GM04504 (cell line): Measurements from ENCODE around the gene ARTN.

ENCODE experiments used
- DNase-seq: peaks from one replicate; pipeline ENCODE4 v3.0.0-alpha.2; 2012; ENCODE audit warnings: low read depth

The ARTN gene

DNA sequence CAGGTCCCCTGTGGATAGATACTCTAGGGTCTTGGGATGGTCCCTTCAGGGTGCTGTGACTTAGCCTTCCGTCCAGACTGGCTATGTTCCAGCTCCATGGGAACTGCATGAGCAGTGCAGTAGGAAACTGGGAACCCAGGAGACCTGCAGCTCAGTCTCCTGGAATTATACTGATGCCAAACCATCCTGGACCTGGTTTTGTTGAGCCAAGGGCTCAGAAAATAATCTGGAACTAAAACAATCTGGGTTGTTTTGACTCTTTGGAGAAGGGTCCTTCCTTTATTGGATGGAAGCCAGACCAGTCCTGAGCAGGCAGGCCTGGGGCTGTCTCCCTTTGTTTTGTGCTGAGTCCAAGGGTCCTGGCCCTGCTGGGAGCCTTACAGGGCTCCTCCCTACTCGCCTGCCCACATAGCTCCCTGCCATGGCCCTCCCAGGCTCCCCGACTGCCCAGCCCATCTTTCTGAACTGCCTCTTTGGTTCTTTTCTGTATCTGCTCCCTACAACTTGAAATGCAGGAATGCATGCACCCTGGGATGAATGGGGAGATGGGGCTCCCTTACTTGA, 14.4 kb downstream of the ARTN start:
- DNase-seq = no peak

DNA sequence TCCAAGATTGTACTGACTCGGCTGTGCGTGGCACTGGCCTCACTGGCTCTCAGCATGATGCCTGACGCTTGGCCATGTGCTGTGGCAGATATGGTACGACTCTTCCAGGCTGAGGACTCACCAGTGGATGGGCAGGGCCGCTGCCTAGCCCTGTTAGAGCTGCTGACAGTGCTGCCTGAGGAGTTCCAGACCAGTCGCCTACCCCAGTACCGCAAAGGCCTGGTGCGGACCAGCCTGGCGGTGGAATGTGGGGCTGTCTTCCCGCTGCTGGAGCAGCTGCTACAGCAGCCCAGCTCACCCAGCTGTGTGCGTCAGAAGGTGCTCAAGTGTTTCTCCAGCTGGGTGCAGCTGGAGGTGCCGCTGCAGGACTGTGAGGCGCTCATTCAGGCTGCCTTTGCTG, 16.1 kb downstream of the ARTN start:
- DNase-seq = no peak

DNA sequence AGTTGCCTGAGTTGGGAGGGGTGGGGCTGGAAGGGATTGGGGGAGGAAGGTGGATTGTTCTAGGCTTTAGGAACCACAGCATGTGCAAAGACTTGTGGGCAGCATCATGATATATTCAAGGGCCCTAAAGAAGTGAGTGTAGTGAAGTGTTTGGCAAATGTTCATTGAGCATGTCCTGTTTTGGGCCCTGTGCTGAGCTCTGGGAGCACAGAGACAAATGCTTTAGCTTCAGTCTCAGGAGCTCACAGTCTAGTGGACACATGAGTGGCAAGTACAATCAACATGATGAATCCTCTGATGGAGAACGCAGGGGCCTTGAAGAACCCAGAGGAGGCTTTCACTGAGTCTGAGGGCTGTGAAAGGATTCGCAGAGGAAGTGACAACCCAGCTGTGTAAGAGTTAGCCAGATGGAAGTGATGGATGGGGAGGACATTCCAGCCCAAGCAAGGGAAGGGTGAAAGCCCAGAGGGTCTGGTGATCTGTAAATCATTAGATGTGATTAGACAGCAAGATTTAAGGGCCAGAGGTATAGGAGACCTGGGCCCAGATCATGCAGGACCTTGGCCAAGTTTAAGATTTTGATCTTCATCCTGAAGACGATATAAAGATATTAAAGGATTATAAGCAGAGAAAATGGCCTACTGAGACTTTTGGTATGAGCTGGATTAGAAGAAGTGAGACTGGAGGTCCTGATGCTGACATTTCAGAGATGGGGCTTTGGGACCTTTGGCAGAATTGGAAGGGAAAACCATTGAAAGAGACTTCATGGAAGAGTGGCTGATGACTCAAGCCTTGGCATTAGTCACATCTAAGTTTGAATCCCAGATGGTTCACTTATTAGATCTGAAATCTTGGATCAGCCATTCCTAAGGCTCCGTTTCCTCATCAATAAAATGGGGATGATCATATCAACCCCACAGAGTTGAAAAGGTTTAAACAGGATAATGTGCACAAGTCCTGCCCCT, 17.7 kb downstream of the ARTN start:
- no peak for DNase-seq

DNA sequence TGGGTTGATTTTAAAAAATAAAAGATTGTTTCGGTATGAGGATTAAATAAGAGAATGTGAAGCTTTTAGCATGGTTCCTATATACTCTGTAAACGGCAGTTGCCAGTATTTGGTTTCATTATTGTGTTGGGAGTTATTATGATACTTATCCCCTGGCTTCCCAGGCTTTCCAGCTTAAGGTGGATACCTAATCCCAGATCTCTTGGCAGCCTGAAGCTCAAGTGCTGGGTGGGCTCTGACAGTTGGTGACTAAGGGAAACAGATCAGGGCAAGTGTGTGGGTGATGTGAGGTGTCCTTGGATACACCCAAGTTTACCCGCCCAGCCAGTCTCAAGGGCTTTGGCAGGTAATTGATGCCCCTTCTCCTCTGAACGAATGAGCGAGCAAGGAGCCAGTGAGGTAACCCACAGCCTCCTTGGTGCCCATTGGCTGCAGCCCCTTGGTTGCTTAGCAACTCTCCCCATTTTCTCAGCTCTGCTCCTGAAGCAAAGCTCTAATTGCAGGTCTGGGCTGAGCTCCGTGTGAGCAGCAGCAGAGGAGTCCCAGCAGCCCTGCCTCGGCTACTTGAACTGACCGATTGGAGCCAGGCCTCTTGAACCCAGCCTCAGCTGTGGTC, 19.2 kb downstream of the ARTN start:
- DNase-seq = no peak

DNA sequence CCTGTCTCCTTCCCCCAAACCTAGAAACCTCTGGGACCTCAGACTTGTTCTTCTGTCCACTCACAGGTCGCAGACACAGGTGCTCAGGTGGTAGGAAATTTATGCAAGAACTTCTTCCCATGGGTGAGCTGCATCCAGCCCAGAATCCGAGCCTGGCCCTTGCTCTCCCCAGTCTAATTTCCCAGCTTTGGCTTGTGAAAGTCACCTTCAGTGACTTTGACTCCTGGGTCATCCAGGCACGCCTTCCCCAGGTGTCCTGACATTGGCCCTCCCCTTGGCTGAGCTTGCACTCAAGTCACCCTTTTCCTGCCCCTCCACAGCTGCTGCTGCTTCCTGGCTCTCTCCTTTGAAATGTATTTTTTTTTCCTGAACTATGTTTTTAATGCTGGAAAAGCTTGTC, 19.8 kb downstream of the ARTN start:
- DNase-seq = no peak

DNA sequence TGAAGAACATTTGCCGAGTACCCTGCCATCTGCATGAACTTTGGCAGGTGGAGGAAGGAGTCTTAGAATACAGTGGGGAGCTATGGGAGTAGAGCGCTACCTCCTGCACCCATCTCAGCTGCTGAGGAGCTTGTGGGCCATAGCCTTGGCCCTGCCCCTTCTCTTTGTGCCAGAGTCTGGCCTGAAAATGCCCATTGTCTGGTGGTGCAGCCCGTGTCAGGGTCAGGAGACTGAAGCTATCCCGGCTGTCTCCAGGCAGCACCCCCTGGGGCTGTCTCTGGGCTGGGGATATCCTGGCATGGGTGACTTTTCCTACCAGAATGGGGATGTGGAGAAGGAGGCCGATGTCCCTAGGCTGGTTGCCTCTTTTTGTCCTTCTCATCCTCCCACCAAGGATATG, 20.4 kb downstream of the ARTN start:
- no peak for DNase-seq

DNA sequence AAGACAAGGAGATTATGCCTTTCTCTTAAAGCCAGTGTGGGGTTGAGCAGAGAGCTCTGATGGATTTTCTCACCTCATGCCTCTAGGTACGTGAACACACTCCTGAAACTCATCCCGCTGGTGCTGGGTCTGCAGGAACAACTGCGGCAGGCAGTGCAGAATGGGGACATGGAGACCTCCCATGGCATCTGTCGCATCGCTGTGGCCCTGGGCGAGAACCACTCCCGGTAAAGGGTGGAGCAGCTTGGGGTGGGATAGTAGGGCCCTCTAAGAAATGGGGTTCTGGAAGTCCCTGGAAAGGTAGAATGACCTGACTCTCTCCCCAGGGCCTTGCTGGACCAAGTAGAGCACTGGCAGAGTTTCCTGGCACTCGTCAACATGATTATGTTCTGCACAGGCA, 22.6 kb downstream of the ARTN start:
- no peak for DNase-seq

DNA sequence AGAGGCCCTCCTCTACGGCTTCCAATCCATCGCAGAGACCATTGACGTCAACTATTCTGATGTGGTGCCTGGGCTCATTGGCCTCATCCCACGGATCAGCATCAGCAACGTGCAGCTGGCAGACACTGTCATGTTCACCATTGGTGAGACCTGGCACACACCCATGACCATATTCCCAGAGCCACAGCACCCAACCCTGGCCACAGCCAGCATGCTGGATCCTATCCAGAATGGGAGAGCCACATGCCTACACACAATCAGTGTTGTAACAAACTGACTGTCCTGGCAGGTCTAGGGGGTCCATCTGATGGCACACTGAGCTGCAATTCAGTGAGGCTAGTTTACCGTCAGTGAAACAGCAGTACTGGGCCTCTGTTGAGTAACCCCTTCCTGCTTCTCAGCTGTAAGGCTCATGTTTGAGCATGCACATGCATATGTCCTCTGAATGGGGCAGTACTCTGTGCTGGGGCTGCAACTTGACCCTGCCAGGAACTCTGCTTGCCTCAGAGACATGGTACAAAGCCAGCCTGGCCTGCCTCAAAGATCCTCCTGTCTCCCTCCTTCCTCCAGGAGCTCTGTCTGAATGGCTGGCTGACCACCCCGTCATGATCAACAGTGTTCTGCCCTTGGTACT, 23.9 kb downstream of the ARTN start:
- no peak for DNase-seq

DNA sequence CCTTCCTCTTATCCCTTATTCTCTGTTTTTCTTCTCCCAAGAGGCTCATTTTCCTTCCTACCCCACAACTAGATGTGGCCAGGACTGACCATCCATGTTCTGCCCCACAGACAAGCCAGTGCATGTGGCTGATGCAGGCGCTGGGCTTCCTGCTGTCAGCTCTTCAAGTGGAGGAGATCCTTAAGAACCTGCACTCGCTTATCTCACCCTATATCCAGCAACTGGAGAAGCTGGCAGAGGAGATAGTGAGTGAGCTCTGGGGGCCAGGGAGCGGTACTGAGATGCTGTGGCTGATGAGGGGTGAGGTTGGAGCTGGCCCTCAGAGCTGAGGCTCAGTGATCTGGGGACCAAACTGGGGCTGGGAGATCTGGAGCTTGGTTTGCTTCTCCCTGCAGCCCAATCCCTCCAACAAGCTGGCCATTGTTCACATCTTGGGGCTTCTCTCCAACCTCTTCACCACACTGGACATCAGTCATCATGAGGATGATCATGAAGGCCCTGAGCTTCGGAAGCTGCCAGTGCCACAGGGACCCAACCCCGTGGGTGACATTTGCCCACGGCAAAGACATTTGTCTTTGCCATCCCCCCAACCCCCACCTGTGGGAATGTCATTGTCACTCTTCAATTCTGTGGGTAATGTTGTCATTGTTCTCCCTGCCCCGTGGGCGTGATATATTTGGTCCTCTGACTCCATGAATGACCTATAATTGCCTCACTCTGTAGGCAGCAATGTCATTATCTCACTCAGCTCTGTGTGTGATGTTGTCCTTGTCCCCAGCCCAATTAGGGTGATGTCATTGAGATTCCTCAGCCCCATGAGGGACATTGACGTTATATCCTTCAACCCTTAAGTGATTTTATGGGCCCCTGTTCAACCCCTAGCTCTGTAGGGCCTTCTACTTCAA, 25.0 kb downstream of the ARTN start:
- no peak for DNase-seq

DNA sequence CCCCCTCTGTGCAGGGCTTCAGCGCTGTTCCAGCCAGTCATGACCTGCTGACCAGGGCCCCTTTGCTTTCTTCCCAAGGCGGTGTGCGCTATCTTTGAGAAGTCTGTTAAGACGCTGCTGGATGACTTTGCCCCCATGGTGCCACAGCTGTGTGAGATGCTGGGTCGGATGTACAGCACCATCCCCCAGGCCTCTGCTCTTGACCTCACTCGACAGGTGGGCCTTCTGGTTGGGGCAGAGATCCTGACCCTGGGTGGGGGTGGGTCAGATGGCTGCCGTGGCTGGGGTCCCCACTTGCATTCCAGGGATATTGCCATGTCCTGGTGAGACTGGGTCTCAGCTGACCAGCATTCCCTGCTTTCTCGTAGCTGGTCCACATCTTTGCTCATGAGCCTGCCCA, 27.2 kb downstream of the ARTN start:
- DNase-seq = no peak

DNA sequence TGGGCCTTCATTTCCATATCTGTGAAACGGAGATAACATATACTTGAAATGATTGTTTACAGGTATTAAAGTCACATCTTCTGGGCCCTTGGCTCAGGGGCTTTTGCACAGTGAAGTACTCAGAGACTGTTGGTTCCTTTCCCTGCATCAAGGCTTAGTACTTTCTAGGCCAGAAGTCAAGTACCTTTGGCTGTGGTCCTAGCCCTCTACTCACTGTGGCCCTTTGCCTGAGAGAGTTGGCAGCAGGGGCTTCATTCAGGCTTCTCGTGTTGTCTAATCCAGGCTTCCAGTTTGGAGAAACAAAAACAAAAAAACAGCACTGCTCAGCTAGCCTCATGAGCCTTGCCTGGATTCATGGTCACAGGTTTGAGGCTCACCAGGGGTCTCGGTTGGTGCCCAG, 28.1 kb downstream of the ARTN start:
- no peak for DNase-seq

DNA sequence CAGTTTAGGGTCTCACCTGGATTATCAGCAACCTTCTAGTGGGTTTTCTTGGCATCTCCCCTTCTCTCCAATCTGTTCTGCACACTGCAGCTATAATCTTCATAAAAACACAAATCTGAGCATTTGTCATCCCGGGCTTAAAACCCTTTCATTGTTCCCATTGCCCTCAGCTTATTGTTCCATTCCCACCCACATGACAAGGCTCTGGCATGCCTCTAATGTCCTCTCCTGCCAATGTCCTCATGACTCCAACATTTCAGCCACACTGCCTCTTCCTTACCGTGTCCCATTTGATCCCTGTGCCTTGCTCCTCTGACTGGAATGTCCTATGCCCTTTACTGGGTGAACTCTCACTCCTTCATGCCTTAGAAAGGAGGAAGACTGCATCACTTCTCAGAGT, 28.7 kb downstream of the ARTN start:
- no peak for DNase-seq

DNA sequence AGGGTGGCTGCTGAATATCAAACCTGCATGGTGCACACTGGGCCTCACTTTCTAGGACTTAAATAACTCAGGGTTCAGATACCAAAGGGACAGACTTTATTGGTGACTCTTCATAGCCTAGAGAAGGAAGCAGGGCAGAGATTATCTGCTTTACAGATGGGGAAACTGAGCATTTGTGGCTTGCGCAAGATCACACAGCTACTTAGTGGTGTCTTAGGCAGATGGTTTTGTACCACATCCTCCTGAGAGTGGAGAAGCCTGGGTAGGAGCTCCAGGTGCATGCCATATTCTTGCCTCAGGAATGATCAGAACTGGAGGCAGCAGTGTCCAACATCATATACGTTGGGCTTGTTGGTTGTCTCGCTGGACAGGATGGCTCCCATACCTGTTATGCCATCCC, 29.4 kb downstream of the ARTN start:
- no peak for DNase-seq

DNA sequence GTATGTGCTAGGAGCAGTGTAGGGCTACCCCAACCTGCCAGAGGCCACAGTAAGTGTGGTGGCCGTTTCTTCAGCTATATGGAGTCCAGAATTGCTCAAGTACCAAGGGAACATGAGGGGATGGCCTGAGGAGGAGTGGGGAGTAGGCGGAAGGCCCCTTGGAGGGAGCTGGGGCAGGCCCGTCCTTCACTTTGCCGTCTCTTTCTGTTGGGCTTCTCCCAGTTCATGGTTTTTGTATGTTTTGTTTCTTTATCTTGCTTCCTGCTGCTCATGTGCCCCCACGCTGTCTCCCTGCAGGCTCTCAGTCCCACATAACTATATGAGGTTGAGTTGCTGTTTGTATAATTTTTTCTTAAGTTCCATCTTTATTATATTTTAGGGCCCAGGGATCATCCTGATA, 30.3 kb downstream of the ARTN start:
- no peak for DNase-seq

DNA sequence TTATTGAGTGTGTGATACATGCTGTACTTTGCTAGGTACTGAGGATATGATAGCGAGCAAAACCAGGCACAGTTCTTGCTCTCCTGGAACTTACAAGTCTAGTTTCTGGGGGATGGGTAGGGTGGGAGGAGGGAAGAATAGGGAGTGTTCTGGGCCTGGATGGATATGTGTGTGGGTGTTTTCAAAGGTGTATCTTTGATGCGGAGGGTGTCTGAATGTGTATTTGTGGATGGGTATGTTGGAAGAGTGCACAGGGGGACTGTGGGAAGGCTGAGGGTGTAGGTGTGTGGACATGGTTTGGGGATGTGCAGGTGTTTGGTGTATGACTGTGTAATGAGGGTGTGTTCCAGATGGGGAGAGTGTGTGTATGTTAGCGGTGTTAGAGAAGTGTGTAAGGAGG, 31.7 kb downstream of the ARTN start:
- no peak for DNase-seq

DNA sequence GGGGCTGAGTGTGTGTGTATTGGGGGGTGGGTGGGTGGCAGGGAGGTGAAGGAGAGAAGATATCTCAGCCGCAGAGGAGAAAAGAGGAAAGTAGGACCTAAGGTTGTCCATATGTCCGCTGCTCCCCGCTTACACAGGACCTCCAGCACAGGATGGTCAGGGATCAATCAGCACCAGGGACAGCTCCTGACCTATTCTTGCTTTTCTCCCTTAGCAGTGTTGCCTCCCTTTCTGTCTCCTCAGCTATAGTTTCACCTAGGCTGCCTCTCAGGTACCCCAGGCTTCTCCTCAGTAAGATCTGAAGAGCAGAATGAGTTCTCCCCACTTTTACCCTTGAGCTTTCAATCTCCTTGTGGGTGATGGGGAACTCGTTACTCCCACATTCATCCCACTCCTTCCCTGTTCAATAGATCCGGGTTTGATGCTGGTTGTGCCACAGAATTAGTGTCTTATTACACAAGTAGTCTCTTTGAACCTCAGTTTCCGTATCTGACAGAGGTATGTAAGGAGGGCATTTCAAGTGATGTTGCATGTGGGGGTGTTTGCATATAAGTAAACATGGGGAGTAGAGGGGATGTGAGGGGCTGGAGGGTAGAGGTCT, 34.8 kb downstream of the ARTN start:
- DNase-seq = no peak

DNA sequence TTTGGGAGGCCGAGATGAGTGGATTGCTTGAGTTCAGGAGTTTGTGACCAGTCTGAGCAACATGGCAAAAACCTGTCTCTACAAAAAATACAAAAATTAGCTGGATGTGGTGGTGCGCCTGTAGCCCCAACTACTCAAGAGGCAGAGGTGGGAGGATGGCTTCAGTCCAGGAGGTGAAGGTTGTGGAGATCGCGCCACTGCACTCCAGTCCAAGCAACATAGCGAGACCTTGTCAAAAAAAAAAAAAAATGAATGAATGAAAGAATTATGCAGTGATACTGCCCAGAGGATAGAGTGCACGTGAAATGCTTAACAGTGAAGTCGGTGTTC, 35.8 kb downstream of the ARTN start:
- no peak for DNase-seq

DNA sequence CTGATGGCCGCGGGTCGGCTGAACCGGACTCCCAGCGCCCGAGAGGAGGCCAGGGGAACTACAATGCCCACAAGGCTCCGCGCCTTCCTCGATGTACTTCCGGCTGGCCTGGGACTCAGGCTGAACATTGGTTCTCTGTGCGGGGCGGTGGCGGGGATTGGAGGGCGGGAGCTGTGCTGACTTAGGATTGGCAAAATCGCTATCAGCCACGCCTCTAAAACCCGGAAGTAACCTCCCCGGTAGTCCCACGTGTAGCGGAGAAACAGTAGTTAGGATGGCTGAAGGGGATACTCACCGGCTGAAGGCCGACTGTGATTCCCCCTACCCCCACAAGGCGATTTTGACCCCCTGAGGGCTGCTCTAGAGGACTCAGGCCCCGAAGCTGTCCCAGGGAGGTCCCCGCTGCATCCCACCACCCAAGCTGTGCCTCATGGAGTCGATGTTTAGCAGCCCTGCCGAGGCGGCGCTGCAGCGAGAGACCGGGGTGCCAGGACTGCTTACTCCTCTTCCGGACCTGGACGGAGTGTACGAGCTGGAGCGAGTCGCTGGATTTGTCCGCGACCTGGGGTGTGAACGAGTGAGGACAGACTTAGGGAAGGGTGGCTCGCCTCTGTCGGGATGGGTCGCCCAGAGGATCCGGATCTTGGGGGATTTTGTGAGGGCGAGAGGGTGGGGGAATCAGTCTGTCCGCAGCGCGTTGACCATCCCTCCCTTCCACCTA, 36.3 kb downstream of the ARTN start, which contains the start of gene DPH2:
Gene DPH2, plus strand, starts transcription at position 265 of the 721 bp plus-strand sequence. Its CDS starts 166 bp downstream, at position 431.
- peak; percentile 92 for DNase-seq

DNA sequence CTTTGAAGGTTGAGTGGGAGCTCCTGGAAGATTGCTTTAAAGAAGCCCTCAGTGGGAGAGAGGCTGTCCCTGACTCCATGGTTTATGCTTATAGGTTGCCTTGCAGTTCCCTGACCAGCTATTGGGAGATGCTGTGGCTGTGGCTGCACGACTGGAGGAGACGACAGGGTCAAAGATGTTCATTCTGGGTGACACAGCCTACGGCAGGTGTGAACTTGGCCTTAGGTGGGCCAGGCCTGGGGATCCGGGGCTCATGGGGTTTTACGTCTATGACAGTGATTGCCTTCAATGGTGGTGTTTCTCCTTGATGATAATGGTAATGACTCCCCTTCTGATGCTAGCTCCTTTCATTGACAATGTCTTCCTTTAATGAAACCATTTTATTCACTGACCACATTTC, 36.9 kb downstream of the ARTN start:
- DNase-seq = no peak

DNA sequence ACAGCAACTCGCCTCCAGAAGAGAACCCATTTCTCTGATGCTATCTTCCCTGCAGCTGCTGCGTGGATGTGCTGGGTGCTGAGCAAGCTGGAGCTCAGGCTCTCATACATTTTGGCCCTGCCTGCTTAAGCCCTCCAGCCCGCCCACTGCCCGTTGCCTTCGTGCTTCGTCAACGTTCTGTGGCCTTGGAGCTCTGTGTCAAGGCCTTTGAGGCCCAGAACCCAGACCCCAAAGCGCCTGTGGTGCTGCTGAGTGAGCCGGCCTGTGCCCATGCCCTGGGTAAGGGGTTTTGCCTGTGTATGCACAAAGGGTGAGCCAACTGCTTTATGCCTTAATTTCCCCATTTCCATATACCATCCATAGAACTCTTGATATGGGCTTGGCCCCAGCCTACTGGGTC, 37.3 kb downstream of the ARTN start:
- no peak for DNase-seq
